Lower leg skin (tissue), 3 donors: ENCODE measurements around the gene LIN9.

ENCODE experiments used
- POLR2A ChIP-seq, 2 donors: fragments of 450-650 bp; IDR thresholded peaks; one replicate each; pipeline ENCODE4 v1.6.1; 2016 to 2017; ENCODE audit warnings: antibody characterized with exemption in 2 of 2, mild to moderate bottlenecking in 1 of 2, moderate library complexity in 1 of 2
- TF ChIP-seq, protein P1 (sequence below), 3 donors: fragments of 450-650 bp; IDR thresholded peaks; one replicate each; pipeline ENCODE4 v1.5.1; 2016; ENCODE audit warnings: antibody characterized with exemption in 3 of 3, mild to moderate bottlenecking in 3 of 3, moderate library complexity in 2 of 3

- no peak for TF ChIP-seq POLR2A (IDR thresholded peaks at IDR 0.05)
- TF ChIP-seq, protein P1, sequence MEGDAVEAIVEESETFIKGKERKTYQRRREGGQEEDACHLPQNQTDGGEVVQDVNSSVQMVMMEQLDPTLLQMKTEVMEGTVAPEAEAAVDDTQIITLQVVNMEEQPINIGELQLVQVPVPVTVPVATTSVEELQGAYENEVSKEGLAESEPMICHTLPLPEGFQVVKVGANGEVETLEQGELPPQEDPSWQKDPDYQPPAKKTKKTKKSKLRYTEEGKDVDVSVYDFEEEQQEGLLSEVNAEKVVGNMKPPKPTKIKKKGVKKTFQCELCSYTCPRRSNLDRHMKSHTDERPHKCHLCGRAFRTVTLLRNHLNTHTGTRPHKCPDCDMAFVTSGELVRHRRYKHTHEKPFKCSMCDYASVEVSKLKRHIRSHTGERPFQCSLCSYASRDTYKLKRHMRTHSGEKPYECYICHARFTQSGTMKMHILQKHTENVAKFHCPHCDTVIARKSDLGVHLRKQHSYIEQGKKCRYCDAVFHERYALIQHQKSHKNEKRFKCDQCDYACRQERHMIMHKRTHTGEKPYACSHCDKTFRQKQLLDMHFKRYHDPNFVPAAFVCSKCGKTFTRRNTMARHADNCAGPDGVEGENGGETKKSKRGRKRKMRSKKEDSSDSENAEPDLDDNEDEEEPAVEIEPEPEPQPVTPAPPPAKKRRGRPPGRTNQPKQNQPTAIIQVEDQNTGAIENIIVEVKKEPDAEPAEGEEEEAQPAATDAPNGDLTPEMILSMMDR (IDR thresholded peaks at IDR 0.05) = no peak
Measured at GRCh38 chr1:226306425-226306824, 2.5 kb downstream of the LIN9 start.
